KMS-11 (cell line): Measurements from ENCODE around the gene ZNF286A.
"Not testable (repeated sequence)": the region's sequence is repeated elsewhere in the genome, so short reads cannot be mapped to it uniquely, and the experiment has no call there.

Experiments used
- H2AFZ ChIP-seq: fragments of 200-600 bp; sonication (generic); 2 replicates; pipeline ENCODE4 v1.6.1; 2016; ENCODE audit warnings: antibody characterized with exemption, mixed run types, low read depth
- H3K27ac ChIP-seq: fragments of 200-600 bp; sonication (generic); 2 replicates; pipeline ENCODE4 v1.6.1; 2016; ENCODE audit warnings: mild to moderate bottlenecking, mixed run types
- H3K27me3 ChIP-seq: fragments of 200-600 bp; sonication (generic); 2 replicates; pipeline ENCODE4 v1.6.1; 2017; ENCODE audit warnings: mild to moderate bottlenecking, low read depth, mixed run types, moderate library complexity; ENCODE audit not compliant: insufficient read depth
- H3K36me3 ChIP-seq: fragments of 200-600 bp; sonication (generic); 2 replicates; pipeline ENCODE4 v1.6.1; 2017; ENCODE audit warnings: mild to moderate bottlenecking, mixed run types; ENCODE audit not compliant: insufficient read depth
- H3K4me1 ChIP-seq: fragments of 200-600 bp; sonication (generic); 2 replicates; pipeline ENCODE4 v1.6.1; 2016; ENCODE audit warnings: mild to moderate bottlenecking, low read depth, mixed run types; ENCODE audit not compliant: poor library complexity, severe bottlenecking
- H3K4me2 ChIP-seq: fragments of 200-600 bp; sonication (generic); 2 replicates; pipeline ENCODE4 v1.7.0; 2016; ENCODE audit warnings: mild to moderate bottlenecking, mixed run types
- H3K4me3 ChIP-seq: fragments of 200-600 bp; sonication (generic); IDR thresholded peaks from 2 replicates; pipeline ENCODE4 v1.6.1; 2017; ENCODE audit warnings: low read depth, low read length, mixed read lengths; ENCODE audit not compliant: insufficient read depth
- H3K79me2 ChIP-seq: fragments of 200-600 bp; sonication (generic); 2 replicates; pipeline ENCODE4 v1.6.1; 2016; ENCODE audit warnings: low read depth, mixed run types; ENCODE audit not compliant: insufficient read depth
- H3K9ac ChIP-seq: fragments of 200-600 bp; sonication (generic); 2 replicates; pipeline ENCODE4 v1.6.1; 2016; ENCODE audit warnings: mild to moderate bottlenecking, mixed run types
- H4K20me1 ChIP-seq: fragments of 200-600 bp; sonication (generic); 2 replicates; pipeline ENCODE4 v1.6.1; 2016; ENCODE audit warnings: mild to moderate bottlenecking, mixed run types; ENCODE audit not compliant: insufficient read depth

ZNF286A gene

DNA sequence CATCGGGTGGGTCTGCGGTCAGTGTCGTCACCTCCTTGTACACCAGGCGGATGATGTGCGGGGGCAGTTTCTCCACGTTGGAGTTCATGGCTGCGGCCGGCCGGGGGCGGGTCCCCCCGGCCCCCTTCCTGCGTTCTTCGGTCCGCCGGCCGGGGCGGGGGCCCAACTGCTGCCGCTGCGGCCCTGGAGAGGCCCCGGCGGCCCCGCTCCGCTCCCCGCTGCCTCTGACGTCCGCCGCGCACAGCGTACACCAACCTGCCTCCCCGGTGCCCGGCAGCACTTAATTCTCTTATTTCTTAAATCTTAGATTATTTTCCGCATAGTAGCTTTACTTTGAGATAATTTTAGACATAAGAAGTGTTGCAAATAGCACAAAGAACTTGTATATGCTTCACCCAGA lies 5.3 kb downstream of the ZNF286A start:
- H3K4me3 ChIP-seq, H3K36me3 ChIP-seq: not testable (repeated sequence)

DNA sequence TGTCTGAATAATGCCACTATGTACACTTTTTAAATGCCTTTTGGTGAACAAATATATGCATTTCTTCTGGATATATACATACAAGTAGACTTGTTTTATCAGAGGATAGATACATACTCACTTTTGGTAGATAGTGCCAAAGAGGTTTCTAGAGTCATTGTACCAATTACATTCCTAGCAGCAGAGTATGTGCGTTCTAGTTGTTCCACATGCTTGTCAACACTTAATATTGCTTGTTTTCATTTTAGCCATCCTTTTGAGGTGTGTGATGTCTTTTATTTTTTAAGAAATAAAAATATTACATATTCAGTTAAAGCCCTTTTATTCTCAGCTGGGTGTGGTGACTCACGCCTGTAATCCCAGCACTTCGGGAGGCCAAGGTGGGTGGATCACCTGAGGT lies 9.3 kb downstream of the ZNF286A start:
- not testable (repeated sequence) for H3K36me3 ChIP-seq, H3K4me3 ChIP-seq, H4K20me1 ChIP-seq, H3K27me3 ChIP-seq, H3K79me2 ChIP-seq, H3K4me1 ChIP-seq, H3K4me2 ChIP-seq, H3K9ac ChIP-seq, H2AFZ ChIP-seq, H3K27ac ChIP-seq

More for the DNA sequence above, 5.3 kb downstream of the ZNF286A start:
- H3K27ac ChIP-seq, H2AFZ ChIP-seq, H3K9ac ChIP-seq, H3K27me3 ChIP-seq, H3K4me1 ChIP-seq, H3K4me2 ChIP-seq, H3K79me2 ChIP-seq, H4K20me1 ChIP-seq: not testable (repeated sequence)

DNA sequence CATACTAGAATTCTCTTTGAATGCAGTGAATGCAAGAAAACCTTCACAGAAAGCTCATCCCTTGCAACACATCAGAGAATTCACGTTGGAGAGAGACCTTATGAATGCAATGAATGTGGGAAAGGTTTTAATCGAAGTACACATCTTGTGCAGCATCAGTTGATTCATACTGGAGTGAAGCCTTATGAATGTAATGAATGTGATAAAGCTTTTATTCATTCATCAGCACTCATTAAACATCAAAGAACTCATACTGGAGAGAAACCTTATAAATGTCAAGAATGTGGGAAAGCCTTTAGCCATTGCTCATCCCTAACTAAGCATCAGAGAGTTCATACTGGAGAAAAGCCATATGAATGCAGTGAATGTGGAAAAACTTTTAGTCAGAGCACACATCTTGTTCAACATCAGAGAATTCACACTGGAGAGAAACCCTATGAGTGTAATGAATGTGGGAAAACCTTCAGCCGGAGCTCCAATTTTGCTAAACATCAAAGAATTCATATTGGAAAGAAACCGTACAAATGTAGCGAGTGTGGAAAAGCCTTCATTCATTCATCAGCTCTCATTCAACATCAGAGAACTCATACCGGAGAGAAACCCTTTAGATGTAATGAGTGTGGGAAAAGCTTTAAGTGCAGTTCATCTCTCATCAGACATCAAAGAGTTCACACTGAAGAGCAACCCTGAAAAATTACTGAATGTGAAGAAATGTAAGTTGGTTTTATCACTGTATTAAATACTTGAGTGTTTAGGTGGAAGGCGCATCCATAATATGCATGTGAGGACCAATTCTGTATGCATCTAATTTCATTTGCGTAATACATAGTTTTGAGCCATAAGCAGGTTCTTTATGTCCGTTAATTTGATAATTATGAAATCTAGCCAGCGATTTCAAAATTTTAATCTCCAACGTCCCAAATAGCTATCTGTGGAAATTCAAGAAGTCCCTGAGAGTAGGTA lies 17.3 kb downstream of the ZNF286A start:
- not testable (repeated sequence) for H4K20me1 ChIP-seq, H3K27ac ChIP-seq, H3K4me3 ChIP-seq, H3K36me3 ChIP-seq, H3K9ac ChIP-seq, H2AFZ ChIP-seq, H3K27me3 ChIP-seq, H3K4me2 ChIP-seq, H3K4me1 ChIP-seq, H3K79me2 ChIP-seq

DNA sequence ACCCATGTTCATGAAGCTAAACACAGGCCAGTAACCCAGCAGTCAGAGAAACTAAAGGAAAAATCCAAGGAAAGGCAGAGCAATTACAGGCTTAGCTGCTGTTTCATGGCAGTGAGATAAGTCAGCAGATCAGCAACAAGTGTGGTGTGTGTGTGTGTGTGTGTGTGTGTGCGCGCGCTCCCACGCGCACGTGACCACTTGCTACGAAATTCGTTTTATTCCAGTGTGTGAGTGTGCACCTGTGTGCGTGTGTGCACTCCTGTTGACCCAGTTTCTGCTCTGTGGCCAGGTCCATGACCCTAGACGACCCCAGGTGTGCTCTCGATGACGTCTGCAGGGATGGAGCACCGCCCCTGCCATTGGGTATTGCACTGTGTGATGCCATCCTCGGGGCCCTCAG lies 31.0 kb downstream of the ZNF286A start:
- H3K27ac ChIP-seq, H3K36me3 ChIP-seq, H3K4me3 ChIP-seq, H3K9ac ChIP-seq, H4K20me1 ChIP-seq, H2AFZ ChIP-seq, H3K27me3 ChIP-seq, H3K4me2 ChIP-seq, H3K4me1 ChIP-seq, H3K79me2 ChIP-seq: not testable (repeated sequence)

DNA sequence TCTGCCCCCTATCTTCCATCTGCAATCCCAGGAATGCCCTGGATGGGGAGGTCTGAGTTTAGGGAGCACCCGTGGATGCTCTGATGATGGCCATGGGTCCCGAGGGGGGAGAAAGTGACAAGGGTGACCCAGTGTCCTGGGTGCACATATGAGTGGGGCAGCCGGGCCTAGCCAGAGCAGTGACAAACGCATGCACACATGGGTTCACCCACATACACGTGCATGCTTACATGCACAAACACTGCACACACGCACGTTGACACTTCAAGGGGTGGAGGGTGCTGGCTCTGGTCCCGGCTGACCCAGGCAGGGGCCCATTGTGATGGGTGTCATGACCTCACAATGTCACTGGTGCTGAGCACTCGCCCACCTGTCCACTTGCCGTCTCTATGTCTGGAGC lies 32.3 kb downstream of the ZNF286A start, which contains the start of gene TBC1D26:
Gene TBC1D26 (plus strand): TSS at position 384 of the 400 bp plus-strand sequence. CDS start 3,066 bp downstream, outside the sequence.
- H3K36me3 ChIP-seq, H3K79me2 ChIP-seq, H3K4me3 ChIP-seq: not testable (repeated sequence)

DNA sequence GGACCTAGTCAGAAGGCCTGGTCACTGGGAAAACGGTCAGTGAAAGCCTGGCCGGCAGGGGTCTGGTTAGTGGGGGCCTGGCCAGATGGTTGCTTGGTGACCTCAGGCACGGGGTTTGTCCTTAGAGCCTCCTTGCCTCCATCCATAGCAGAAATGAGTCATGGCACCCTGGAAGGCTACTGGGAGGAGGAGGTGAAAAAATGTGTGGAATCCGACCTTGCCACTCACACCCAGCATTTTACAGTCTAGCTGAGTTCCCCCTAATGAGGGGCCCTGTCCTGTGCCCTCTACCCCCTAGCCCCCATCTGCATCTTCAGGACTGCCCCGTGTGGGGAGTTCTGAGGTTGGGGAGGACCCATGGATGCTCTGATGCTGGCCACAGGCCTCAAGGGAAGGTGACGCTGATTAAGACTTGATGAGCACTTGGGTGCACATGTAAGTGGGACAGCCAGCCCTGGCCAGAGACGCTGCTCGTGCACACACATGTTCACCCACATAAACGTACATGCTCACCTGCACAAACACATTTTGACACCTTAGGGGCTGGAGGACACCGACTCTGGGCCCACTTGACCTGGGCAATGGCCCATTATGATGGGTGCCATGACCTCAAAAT lies 33.7 kb downstream of the ZNF286A start:
- H2AFZ ChIP-seq, H3K79me2 ChIP-seq, H3K27ac ChIP-seq, H4K20me1 ChIP-seq, H3K36me3 ChIP-seq, H3K4me3 ChIP-seq, H3K4me2 ChIP-seq, H3K9ac ChIP-seq, H3K4me1 ChIP-seq, H3K27me3 ChIP-seq: not testable (repeated sequence)

More for the DNA sequence above, 32.3 kb downstream of the ZNF286A start, which contains the start of gene TBC1D26:
- H2AFZ ChIP-seq, H3K27me3 ChIP-seq, H3K4me1 ChIP-seq, H4K20me1 ChIP-seq, H3K27ac ChIP-seq, H3K9ac ChIP-seq, H3K4me2 ChIP-seq: not testable (repeated sequence)

DNA sequence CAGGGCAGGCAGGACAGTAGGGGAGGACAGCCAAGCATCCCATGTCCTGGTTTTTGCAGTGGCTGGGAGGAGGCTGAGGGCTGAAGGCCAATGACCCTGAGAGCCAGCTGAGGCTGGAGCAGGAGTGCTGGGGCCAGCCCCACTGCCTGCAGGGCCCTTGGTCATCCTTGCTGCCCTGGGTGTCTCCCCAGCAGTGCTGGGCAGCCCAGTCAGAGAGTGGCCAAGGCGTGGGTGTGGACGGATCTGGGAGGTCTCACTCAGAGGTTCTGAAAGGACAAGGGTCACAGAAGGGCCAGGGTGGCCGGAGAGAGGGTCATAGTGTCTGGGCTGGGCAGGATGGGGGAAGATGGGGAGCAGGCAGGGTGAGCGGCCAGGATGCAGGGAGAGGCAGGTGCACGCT lies 37.0 kb downstream of the ZNF286A start:
- H3K4me3 ChIP-seq, H3K27ac ChIP-seq, H3K79me2 ChIP-seq, H3K4me1 ChIP-seq, H3K4me2 ChIP-seq, H3K27me3 ChIP-seq, H4K20me1 ChIP-seq, H3K36me3 ChIP-seq, H3K9ac ChIP-seq, H2AFZ ChIP-seq: not testable (repeated sequence)
